ENCODE measurements around the gene CAP2. TPM values are rescaled to one million over a fixed set of nuclear protein-coding genes. Genes with fewer than 3 reads are reported as not detected.

Gene CAP2
- total and polyA plus RNA-seq, 8 donors: 0.61 to 78.8 (median 4.2) TPM

DNA sequence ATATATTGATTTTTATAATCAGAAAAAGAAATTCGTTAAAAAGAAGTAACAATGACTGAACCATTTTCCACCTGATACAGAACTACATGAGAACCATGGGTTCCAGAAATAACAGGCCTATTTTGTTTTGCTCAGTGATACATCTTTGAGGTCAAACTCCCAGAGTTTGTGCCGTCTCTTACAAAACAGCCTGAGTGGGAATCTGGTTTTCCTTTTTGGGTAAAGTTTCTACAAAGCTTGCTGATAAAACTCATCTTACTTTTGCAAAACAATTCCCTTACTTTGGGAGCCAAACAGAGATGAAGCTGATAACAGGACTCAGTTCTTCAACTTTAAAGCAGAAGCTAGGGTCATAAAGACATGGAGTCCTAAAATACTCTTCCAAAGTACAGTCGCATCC is 108.0 kb downstream of the CAP2 start:
- no peaks in the 10 kb centered on the region for H3K9me3 ChIP-seq
- intact Hi-C loops (cut with DNase I; ENCODE audit: low total_unique reads): no loop called here
- no peaks in the 10 kb centered on the region for H3K27me3 ChIP-seq

DNA sequence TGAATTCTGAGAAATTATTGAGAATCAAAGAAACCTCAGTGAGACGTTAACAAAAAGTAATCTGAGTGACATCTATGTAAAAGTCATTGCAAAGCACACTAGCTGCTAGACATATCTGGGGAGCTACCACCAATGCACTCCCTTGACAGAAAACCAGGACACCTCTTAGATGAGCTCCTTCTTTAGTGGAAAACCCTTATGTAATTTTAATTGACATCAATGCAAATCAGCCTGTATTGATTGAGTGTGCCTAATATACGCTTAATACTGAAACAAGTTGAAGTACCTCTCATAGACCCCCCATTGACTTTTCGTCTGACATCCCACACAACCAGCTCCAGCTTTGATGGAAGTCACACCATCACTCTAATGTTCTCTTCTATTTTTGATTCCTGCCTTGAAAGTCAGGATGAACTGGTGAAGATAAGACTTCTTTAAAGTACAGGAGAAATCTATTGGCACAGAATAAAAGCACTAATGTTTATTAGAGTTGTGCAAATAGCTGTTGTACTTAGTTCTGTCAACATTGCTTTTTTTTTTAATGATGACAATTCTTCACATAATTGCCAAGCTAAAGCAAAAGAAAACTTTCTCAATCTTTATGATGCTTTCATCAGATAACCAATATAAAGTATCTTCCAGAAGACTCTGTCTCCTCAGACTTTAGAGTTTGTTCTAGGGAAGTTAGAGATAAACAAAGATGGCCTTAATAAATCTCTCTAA is 108.7 kb downstream of the CAP2 start:
- Histone ChIP-seq H3K9me3 (no peaks in the 10 kb centered on the region), H3K27ac (no peak overlapping the region), H3K4me3 (no peak overlapping the region), H3K36me3 (no peaks in the 10 kb centered on the region), H3K4me1 (peaks cover 0 to 13% (median 0%) of the 10 kb centered on the region in 4 donors), H3K27me3 (no peaks in the 10 kb centered on the region)
- TF ChIP-seq POLR2A (IDR thresholded peaks at IDR 0.05): no peak
- no peak for TF ChIP-seq EP300 (IDR thresholded peaks at IDR 0.05)
- no peak for TF ChIP-seq CTCF (IDR thresholded peaks at IDR 0.05)
- no peak for TF ChIP-seq POLR2AphosphoS5 (IDR thresholded peaks at IDR 0.05)
- DNase-seq: no peak
- 76 to 85% (median 83%) methylated on average over 3 of the region's 3 CpGs for WGBS, 5 donors
- intact Hi-C loops (cut with DNase I; ENCODE audit: low total_unique reads): no loop called here

More for the DNA sequence above, 108.0 kb downstream of the CAP2 start:
- peaks cover 0 to 13% (median 0%) of the 10 kb centered on the region in 4 donors for H3K4me1 ChIP-seq
- DNase-seq: no peak
- TF ChIP-seq EP300 (IDR thresholded peaks at IDR 0.05) (no peak), POLR2A (IDR thresholded peaks at IDR 0.05) (no peak), CTCF (IDR thresholded peaks at IDR 0.05) (no peak), POLR2AphosphoS5 (IDR thresholded peaks at IDR 0.05) (no peak)
- H3K36me3 ChIP-seq: no peaks in the 10 kb centered on the region
- H3K4me3 ChIP-seq: no peak overlapping the region
- 71 to 90% (median 88%) methylated on average over 3 of the region's 3 CpGs for WGBS, 5 donors
- no peak overlapping the region for H3K27ac ChIP-seq

- Histone ChIP-seq H3K4me1 (peaks cover 0 to 13% (median 0%) of the 10 kb centered on the region in 4 donors), H3K9me3 (no peaks in the 10 kb centered on the region), H3K27me3 (no peaks in the 10 kb centered on the region), H3K36me3 (no peaks in the 10 kb centered on the region), H3K27ac (no peak overlapping the region), H3K4me3 (no peak overlapping the region)
- TF ChIP-seq CTCF (IDR thresholded peaks at IDR 0.05): no peak
- TF ChIP-seq POLR2A (IDR thresholded peaks at IDR 0.05): no peak
- no peak for TF ChIP-seq EP300 (IDR thresholded peaks at IDR 0.05)
- TF ChIP-seq POLR2AphosphoS5 (IDR thresholded peaks at IDR 0.05): no peak
- no peak for DNase-seq
- intact Hi-C loops (cut with DNase I; ENCODE audit: low total_unique reads): no loop called here
- WGBS, 5 donors: 93 to 97% (median 95%) methylated on average over 7 of the region's 7 CpGs
Observed at GRCh38 chr6:17503051-17503450, 109.7 kb downstream of the CAP2 start.

GRCh38 chr6:17504005-17504404 is 110.6 kb downstream of the CAP2 start:
- no peaks in the 10 kb centered on the region for H3K27me3 ChIP-seq
- WGBS, 5 donors: 76 to 83% (median 80%) methylated on average over 1 of the region's 1 CpG
- H3K4me1 ChIP-seq: peaks cover 0 to 13% (median 0%) of the 10 kb centered on the region in 4 donors
- no peak for DNase-seq
- no peak for TF ChIP-seq POLR2AphosphoS5 (IDR thresholded peaks at IDR 0.05)
- no peak for TF ChIP-seq CTCF (IDR thresholded peaks at IDR 0.05)
- TF ChIP-seq POLR2A (IDR thresholded peaks at IDR 0.05): no peak
- TF ChIP-seq EP300 (IDR thresholded peaks at IDR 0.05): no peak
- no peak overlapping the region for H3K27ac ChIP-seq
- intact Hi-C loops (cut with DNase I; ENCODE audit: low total_unique reads): no loop called here
- no peaks in the 10 kb centered on the region for H3K9me3 ChIP-seq
- H3K4me3 ChIP-seq: no peak overlapping the region
- no peaks in the 10 kb centered on the region for H3K36me3 ChIP-seq
